ENCODE results near the gene SS18L1.

GRCh38 chr20:62168061-62168460 is 24.5 kb downstream of the SS18L1 start:
- TF ChIP-seq CTCF (conservative IDR thresholded peaks at IDR 0.05 in 1 of 2, IDR thresholded peaks at IDR 0.05 in 1 of 2; ENCODE audit: low read depth in 1 of 2, low read length in 2 of 2) (no peak), EZH2 (IDR thresholded peaks at IDR 0.05; ENCODE audit: low read length, missing control alignments) (no peak)

Data from fibroblast of lung (primary cell).